C4-2B (cell line): Measurements from ENCODE around the gene CIB4.

Experiments
- H3K27ac ChIP-seq: fragments of 450-650 bp; 2 replicates; pipeline ENCODE4 v1.5.1; 2017
- CTCF ChIP-seq: fragments of 450-650 bp; conservative IDR thresholded peaks from 2 replicates; pipeline ENCODE4 v1.5.1; 2017; ENCODE audit warnings: mild to moderate bottlenecking
- ZFX ChIP-seq: fragments of 450-650 bp; IDR thresholded peaks from 2 replicates; pipeline ENCODE4 v1.6.1; 2017

CIB4 gene

GRCh38 chr2:26562811-26563645, 78.1 kb downstream of the CIB4 start:
- no peak overlapping the region for H3K27ac ChIP-seq
- TF ChIP-seq CTCF (no peak), ZFX (no peak)

- TF ChIP-seq CTCF (no peak; the same call in 1 of the 2 replicates), ZFX (no peak)
- H3K27ac ChIP-seq: no peak overlapping the region
Measured at GRCh38 chr2:26561918-26562810, 79.0 kb downstream of the CIB4 start.

- TF ChIP-seq CTCF (no peak), ZFX (no peak)
- H3K27ac ChIP-seq: no peak overlapping the region
Measured at GRCh38 chr2:26561376-26561775, 79.8 kb downstream of the CIB4 start.

- TF ChIP-seq ZFX (no peak), CTCF (no peak)
- H3K27ac ChIP-seq: no peak overlapping the region
Measured at GRCh38 chr2:26560892-26561291, 80.3 kb downstream of the CIB4 start.

- no peak for TF ChIP-seq ZFX
- no peak overlapping the region for H3K27ac ChIP-seq
Measured at GRCh38 chr2:26559556-26559955, 81.6 kb downstream of the CIB4 start.

- TF ChIP-seq ZFX (no peak), CTCF (no peak)
- no peak overlapping the region for H3K27ac ChIP-seq
Measured at GRCh38 chr2:26559044-26559405, 82.1 kb downstream of the CIB4 start.

GRCh38 chr2:26558271-26559043, 82.7 kb downstream of the CIB4 start:
- TF ChIP-seq CTCF: no peak
- TF ChIP-seq ZFX: no peak
- H3K27ac ChIP-seq: no peak overlapping the region
